AG09319 (cell line): Measurements from ENCODE around the gene KAT7.
"Not testable (repeated sequence)": the region's sequence is repeated elsewhere in the genome, so short reads cannot be mapped to it uniquely, and the experiment has no call there.

Experiments
- DNase-seq: peaks from one replicate; pipeline ENCODE4 v3.0.0-alpha.2; 2010; ENCODE audit warnings: low read depth; ENCODE audit errors: extremely low read depth
- CTCF ChIP-seq: IDR thresholded peaks from 2 replicates; pipeline ENCODE4 v1.5.1; 2011; ENCODE audit warnings: low read depth, mild to moderate bottlenecking, inconsistent platforms, low read length, moderate library complexity

Gene KAT7

GRCh38 chr17:49821916-49822315, 33.4 kb downstream of the KAT7 start:
- DNase-seq = no peak
- no peak for TF ChIP-seq CTCF

- TF ChIP-seq CTCF = no peak
- DNase-seq = peak; percentile 56
Measured at GRCh38 chr17:49822829-49823228, 34.3 kb downstream of the KAT7 start.

GRCh38 chr17:49823614-49824013, 35.1 kb downstream of the KAT7 start:
- no peak for TF ChIP-seq CTCF
- DNase-seq = no peak

GRCh38 chr17:49825645-49826044, 37.2 kb downstream of the KAT7 start:
- TF ChIP-seq CTCF = no peak
- DNase-seq = no peak

GRCh38 chr17:49828325-49828724, 39.8 kb downstream of the KAT7 start:
- not testable (repeated sequence) for DNase-seq

- no peak for TF ChIP-seq CTCF
- no peak for DNase-seq
Measured at GRCh38 chr17:49829026-49829425, 40.5 kb downstream of the KAT7 start.

GRCh38 chr17:49830605-49831004, 42.1 kb downstream of the KAT7 start:
- DNase-seq = no peak
- no peak for TF ChIP-seq CTCF

- no peak for DNase-seq
- no peak for TF ChIP-seq CTCF
Measured at GRCh38 chr17:49832840-49833599, 44.5 kb downstream of the KAT7 start.
